Fibroblast of lung (primary cell): Measurements from ENCODE around the gene PDHX. TPM values are rescaled to one million over a fixed set of nuclear protein-coding genes. Genes with fewer than 3 reads are reported as not detected.
A peak's percentile ranks its signal among the peaks of the same experiment; 100 is the strongest.

Experiments
- DNase-seq, 2 donors: peaks; one replicate each; pipeline versions ENCODE4 v3.0.0 to v3.0.0-alpha.2; 2010; ENCODE audit warnings: low read depth in 2 of 2
- H2AFZ ChIP-seq: 2 replicates; pipeline ENCODE4 v1.5.1; 2012; ENCODE audit warnings: low read length, control low read depth, inconsistent platforms
- H3K27ac ChIP-seq: 2 replicates; pipeline ENCODE4 v1.5.1; 2011; ENCODE audit warnings: low read length, control low read depth; ENCODE audit not compliant: insufficient read depth
- H3K27me3 ChIP-seq: 2 replicates; pipeline ENCODE4 v1.5.1; 2011; ENCODE audit warnings: mild to moderate bottlenecking, low read length; ENCODE audit not compliant: control insufficient read depth, insufficient read depth
- H3K36me3 ChIP-seq: 2 replicates; pipeline ENCODE4 v1.5.1; 2011; ENCODE audit warnings: low read length; ENCODE audit not compliant: control insufficient read depth, insufficient read depth
- H3K4me1 ChIP-seq: 2 replicates; pipeline ENCODE4 v1.5.1; 2011; ENCODE audit warnings: low read length; ENCODE audit not compliant: control insufficient read depth, insufficient read depth; ENCODE audit errors: extremely low read depth
- H3K4me2 ChIP-seq: 2 replicates; pipeline ENCODE4 v1.5.1; 2011; ENCODE audit warnings: low read length, control low read depth; ENCODE audit not compliant: insufficient read depth; ENCODE audit errors: extremely low read depth
- H3K4me3 ChIP-seq, 4 experiments: fragments of 200-600 bp in 1 of 4; sonication (generic) in 1 of 4; replicated peaks in 1 of 4; 2 replicates each; pipeline ENCODE4 v1.5.1; 2011 to 2016; ENCODE audit warnings: low read length in 4 of 4, low read depth in 3 of 4, mild to moderate bottlenecking in 3 of 4, control low read depth in 2 of 4, inconsistent platforms in 1 of 4, mixed read lengths in 1 of 4; ENCODE audit not compliant: insufficient read depth in 1 of 4; ENCODE audit errors: control extremely low read depth in 1 of 4
- H3K79me2 ChIP-seq: 2 replicates; pipeline ENCODE4 v1.5.1; 2012; ENCODE audit warnings: mild to moderate bottlenecking, low read length, inconsistent platforms; ENCODE audit not compliant: control insufficient read depth, insufficient read depth
- H3K9ac ChIP-seq: 2 replicates; pipeline ENCODE4 v1.5.1; 2011; ENCODE audit warnings: mild to moderate bottlenecking, low read length, control low read depth; ENCODE audit not compliant: insufficient read depth
- H3K9me3 ChIP-seq: 2 replicates; pipeline ENCODE4 v1.5.1; 2012; ENCODE audit warnings: low read depth, low read length; ENCODE audit not compliant: control insufficient read depth, insufficient read depth
- H4K20me1 ChIP-seq: 2 replicates; pipeline ENCODE4 v1.5.1; 2011; ENCODE audit warnings: low read length; ENCODE audit not compliant: control insufficient read depth, insufficient read depth; ENCODE audit errors: extremely low read depth
- EZH2 ChIP-seq: IDR thresholded peaks from 2 replicates; pipeline ENCODE4 v1.5.1; 2012; ENCODE audit warnings: low read length, control low read depth, mild to moderate bottlenecking; ENCODE audit errors: missing control alignments
- polyA plus RNA-seq, 2 donors: library from polyadenylated mRNA; depleted of rRNA in 1 of 2; stranded (reverse) in 1 of 2; unstranded in 1 of 2; fragments of >200 nt; gene quantifications; 2 replicates each; pipeline ENCODE4 v1.2.1, GENCODE V29; 2011 to 2012; ENCODE audit warnings: missing spikeins in 1 of 2
- total RNA-seq: library from RNA; depleted of rRNA; stranded (reverse); fragments of >200 nt; gene quantifications from 2 replicates; pipeline ENCODE4 v1.2.1, GENCODE V29; 2014
- TF ChIP-seq, protein P1 (sequence below), 2 donors: IDR thresholded peaks in 1 of 2; conservative IDR thresholded peaks in 1 of 2; 1 replicate in 1 of 2; 2 replicates in 1 of 2; pipeline ENCODE4 v1.5.1; 2011 to 2012; ENCODE audit warnings: low read length in 2 of 2, control low read depth in 1 of 2, inconsistent platforms in 1 of 2, low read depth in 1 of 2, mild to moderate bottlenecking in 1 of 2

The PDHX gene
- total and polyA plus RNA-seq, 2 donors (not counting 1 experiment from before 2014, with no cell fraction given) = 29.6 to 36.5 TPM

DNA sequence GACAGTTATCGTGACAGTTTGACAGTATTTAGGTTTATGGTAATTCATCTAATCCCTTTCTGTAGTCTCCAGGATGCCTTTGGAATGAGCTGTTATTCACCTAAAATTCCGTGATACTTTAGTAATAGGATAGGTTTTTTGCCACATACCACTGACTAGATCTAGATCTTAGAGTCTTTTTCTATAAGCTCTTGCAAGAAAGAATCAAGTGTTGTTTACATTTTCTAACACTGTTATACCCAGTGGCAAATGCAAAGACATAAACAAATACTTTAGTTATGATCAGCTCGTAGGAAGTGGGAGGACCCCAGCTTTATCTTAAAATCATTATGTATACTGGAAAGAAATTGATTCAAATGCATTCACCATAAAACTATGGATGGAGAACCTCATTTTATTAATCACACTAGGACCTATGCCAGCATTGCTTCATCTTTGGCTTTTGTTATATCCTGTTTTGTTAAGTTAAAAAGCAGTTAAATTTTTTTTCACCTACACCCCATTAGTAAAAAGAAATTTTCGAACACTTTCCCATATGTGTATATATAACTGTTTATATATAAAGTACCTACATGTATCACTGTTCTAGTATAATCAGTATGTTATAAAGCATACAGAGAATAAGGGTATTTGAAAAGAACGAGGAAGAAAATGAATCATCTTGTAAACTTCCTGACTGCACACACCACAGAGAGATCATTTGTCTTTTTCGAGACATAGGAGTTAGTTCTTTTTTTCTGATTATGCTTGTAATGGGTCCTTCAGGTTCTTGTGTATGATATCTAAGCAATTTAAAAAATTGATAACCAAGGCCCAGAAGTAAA lies 60.9 kb downstream of the PDHX start:
- Histone ChIP-seq H3K79me2 (peaks cover 12% of the 10 kb centered on the region), H3K36me3 (peaks cover 3% of the 10 kb centered on the region), H3K9ac (no peak overlapping the region), H3K27ac (peak overlapping the region; percentile 54), H3K4me2 (peak overlapping the region; percentile 56), H2AFZ (no peak overlapping the region), H4K20me1 (no peaks in the 10 kb centered on the region), H3K4me1 (peaks cover 31% of the 10 kb centered on the region), H3K4me3 (peak overlapping the region in 1 of 4 experiments; percentile 15), H3K9me3 (no peaks in the 10 kb centered on the region), H3K27me3 (no peaks in the 10 kb centered on the region)
- peak; percentile 89 for DNase-seq
- TF ChIP-seq EZH2 = no peak
- TF ChIP-seq, protein P1, sequence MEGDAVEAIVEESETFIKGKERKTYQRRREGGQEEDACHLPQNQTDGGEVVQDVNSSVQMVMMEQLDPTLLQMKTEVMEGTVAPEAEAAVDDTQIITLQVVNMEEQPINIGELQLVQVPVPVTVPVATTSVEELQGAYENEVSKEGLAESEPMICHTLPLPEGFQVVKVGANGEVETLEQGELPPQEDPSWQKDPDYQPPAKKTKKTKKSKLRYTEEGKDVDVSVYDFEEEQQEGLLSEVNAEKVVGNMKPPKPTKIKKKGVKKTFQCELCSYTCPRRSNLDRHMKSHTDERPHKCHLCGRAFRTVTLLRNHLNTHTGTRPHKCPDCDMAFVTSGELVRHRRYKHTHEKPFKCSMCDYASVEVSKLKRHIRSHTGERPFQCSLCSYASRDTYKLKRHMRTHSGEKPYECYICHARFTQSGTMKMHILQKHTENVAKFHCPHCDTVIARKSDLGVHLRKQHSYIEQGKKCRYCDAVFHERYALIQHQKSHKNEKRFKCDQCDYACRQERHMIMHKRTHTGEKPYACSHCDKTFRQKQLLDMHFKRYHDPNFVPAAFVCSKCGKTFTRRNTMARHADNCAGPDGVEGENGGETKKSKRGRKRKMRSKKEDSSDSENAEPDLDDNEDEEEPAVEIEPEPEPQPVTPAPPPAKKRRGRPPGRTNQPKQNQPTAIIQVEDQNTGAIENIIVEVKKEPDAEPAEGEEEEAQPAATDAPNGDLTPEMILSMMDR (conservative IDR thresholded peaks at IDR 0.05 in 1 of 2, IDR thresholded peaks at IDR 0.05 in 1 of 2; ENCODE audit: low read depth in 1 of 2, low read length in 2 of 2) = no peak

DNA sequence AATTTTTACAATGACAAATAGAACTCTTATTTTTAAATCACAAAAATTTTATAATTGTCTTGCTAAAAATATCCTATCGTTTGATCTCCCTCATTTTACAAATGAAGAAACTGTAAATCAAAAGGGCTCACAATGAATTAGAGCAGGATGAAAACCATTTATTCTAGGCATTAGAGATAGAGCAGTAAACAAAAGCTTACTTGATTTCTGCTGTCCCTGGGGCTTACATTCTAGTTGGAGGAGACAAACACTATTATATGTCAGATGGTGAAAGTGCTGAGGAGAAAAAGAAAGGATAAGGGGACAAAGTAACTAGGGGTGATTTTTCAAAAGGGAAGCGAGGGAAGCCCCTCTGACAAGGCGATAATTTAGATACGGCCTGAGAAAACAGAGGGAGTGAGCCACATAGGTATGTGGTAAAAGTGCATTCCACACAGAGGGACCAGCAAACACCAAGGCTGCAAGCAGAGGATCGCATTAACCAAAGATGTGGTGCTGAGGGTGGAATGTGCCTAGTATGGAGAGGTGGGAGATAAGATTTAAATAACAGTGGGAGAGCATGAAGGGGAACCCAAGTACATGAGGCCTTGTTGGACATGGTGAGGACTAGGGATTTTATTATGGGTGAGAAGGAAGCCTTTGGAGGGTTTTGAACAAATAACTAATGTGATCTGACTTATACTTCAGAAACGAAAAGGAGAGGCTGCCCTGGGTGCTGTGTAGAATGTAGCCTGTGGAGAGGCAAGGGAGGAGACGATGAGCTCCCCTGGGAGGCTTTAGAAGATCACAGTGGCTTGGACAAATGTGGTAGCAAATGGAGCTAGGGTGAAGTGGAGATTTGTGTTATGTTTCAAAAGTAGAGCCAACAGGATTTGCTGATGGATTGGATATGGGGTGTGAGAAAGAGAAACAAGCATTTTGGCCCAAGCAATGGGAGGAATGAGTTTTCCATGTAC lies 62.1 kb downstream of the PDHX start:
- Histone ChIP-seq H3K36me3 (peaks cover 3% of the 10 kb centered on the region), H3K4me3 (no peak overlapping the region), H3K9ac (no peak overlapping the region), H4K20me1 (no peaks in the 10 kb centered on the region), H3K27me3 (no peaks in the 10 kb centered on the region), H3K9me3 (no peaks in the 10 kb centered on the region), H3K79me2 (peaks cover 12% of the 10 kb centered on the region), H3K4me2 (peak overlapping the region; percentile 7), H3K4me1 (peaks cover 30% of the 10 kb centered on the region), H2AFZ (no peak overlapping the region), H3K27ac (peak overlapping the region; percentile 63)
- TF ChIP-seq EZH2 = no peak
- TF ChIP-seq, protein P1 (conservative IDR thresholded peaks at IDR 0.05 in 1 of 2, IDR thresholded peaks at IDR 0.05 in 1 of 2; ENCODE audit: low read depth in 1 of 2, low read length in 2 of 2) = no peak
- DNase-seq = peak in 1 of 2 donors; percentile 57

DNA sequence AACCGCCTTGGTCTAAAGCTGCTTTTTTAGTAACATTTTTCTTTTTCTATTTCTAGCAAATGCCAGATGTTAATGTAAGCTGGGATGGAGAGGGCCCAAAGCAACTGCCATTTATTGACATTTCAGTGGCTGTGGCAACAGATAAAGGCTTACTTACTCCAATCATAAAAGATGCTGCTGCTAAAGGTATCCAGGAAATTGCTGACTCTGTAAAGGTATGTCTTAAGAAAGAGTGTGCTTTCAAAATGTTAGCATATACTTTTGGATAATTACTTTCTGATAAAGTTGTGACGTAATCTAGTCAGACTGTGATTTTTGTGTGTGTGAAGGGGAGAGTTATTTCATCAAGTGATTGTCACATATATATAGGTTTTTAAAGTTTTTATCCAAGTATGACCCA lies 68.1 kb downstream of the PDHX start:
- no peak overlapping the region for H3K9ac ChIP-seq
- peaks cover 2% of the 10 kb centered on the region for H3K4me1 ChIP-seq
- DNase-seq = no peak
- no peaks in the 10 kb centered on the region for H4K20me1 ChIP-seq
- peaks cover 3% of the 10 kb centered on the region for H3K36me3 ChIP-seq
- TF ChIP-seq, protein P1 (conservative IDR thresholded peaks at IDR 0.05 in 1 of 2, IDR thresholded peaks at IDR 0.05 in 1 of 2; ENCODE audit: low read depth in 1 of 2, low read length in 2 of 2) = no peak
- no peaks in the 10 kb centered on the region for H3K27me3 ChIP-seq
- H3K4me2 ChIP-seq = no peak overlapping the region
- H3K4me3 ChIP-seq = no peak overlapping the region
- H3K27ac ChIP-seq = no peak overlapping the region
- no peak overlapping the region for H2AFZ ChIP-seq
- no peaks in the 10 kb centered on the region for H3K9me3 ChIP-seq
- H3K79me2 ChIP-seq = no peaks in the 10 kb centered on the region
